NCI-H524 (cell line): ENCODE results near the gene NPIPA3.
"Not testable (repeated sequence)": the region's sequence is repeated elsewhere in the genome, so short reads cannot be mapped to it uniquely, and the experiment has no call there.

Experiments
- DNase-seq, 2 experiments: peaks; one replicate each; lab custom pipeline; 2025; lab: John Stamatoyannopoulos, UW

The NPIPA3 gene

DNA sequence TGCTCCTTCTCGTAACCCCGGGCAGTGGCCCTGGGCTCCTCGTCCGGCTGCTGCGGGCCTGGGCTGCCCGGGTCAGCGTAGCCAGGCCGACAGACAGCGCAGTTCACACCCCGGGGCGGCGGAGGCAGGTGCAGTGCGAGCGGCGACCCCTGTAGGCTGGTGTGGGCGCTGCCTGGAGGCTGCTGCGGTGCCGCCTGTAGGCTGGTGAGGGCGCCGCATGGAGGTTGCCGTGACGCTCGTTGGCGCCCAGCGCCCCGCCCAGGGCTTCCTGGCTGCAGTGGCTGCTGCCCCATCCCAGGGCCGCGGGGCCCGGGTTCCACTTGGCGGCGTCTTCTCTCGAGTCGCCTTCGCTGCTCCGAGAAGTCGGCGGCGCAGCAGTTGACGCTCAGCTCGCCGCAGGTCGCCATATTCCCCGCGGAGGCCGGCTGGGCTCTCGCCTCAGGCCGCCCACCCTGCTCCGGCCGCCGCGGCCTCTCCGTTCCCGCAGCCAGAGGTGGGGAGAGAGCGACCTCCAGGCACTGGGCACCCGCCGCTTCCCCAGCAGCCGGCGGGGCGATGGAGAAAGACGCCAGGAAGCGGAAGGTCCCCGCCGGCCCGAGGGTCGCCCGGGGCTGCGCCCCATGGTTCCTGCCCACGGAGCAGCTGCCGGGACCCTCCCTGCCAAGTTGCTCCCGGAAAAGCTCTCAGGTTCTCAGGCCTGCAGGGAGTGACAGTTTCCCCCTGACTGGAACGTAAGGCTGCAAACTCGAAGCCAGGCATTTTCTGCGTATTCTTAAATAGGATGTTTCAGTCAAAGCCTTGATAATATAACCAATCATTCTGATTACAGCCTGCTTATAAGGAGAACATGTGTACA, 39.3 kb downstream of the NPIPA3 start, which contains the start of gene NPIPA2:
Gene NPIPA2 (plus strand): TSS at position 261 of the 856 bp plus-strand sequence. CDS start 5,533 bp downstream, outside the sequence.
- not testable (repeated sequence) for DNase-seq

- DNase-seq, result not testable (repeated sequence)
These were observed 70.4 kb downstream of the NPIPA3 start for GRCh38 chr16:14773654-14774053.

DNA sequence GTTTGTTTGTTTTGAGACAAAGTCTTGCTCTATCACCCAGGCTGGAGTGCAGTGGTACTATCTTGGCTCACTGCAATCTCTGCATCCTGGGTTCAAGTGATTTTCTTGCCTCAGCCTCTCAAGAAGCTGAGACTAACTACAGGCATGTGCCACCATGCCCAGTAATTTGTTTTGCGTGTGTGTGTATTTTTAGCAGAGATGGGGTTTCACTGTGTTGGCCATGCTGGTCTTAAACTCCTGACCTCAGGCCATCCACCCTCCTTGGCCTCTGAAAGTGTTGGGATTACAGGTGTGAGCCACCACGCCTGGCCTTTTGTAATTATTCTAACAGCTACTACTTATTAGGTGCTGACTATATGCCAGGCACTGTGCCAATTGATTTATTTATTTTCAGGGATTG, 72.4 kb downstream of the NPIPA3 start:
- not testable (repeated sequence) for DNase-seq
